Lung (tissue), 12 donors: Measurements from ENCODE around the gene NCSTN. TPM values are rescaled to one million over a fixed set of nuclear protein-coding genes. Genes with fewer than 3 reads are reported as not detected.

Experiments used
- ATAC-seq: fragments of 200-7000 bp; cut with Tn5 transposase; one replicate; pipeline ENCODE4 v1.9.1; 2020; ENCODE audit warnings: moderate number of reproducible peaks; ENCODE audit not compliant: insufficient read depth, low FRiP score
- DNase-seq, 3 donors: peaks; one replicate each; pipeline ENCODE4 v3.0.0-alpha.2; 2013 to 2017
- H3K27ac ChIP-seq, 2 donors: one replicate each; pipeline ENCODE4 v1.5.1; 2013; ENCODE audit warnings: mild to moderate bottlenecking in 2 of 2, moderate library complexity in 2 of 2, control low read depth in 1 of 2, inconsistent platforms in 1 of 2, low read depth in 1 of 2, low read length in 1 of 2
- H3K27me3 ChIP-seq, 3 donors: one replicate each; pipeline ENCODE4 v1.5.1; 2013; ENCODE audit warnings: low read length in 2 of 3; ENCODE audit not compliant: control insufficient read depth in 3 of 3, insufficient read depth in 3 of 3
- H3K36me3 ChIP-seq, 4 donors: one replicate each; pipeline ENCODE4 v1.5.1; 2013; ENCODE audit warnings: low read length in 4 of 4, mild to moderate bottlenecking in 1 of 4, moderate library complexity in 1 of 4; ENCODE audit not compliant: control insufficient read depth in 4 of 4, insufficient read depth in 4 of 4
- H3K4me1 ChIP-seq, 5 donors: one replicate each; pipeline ENCODE4 v1.5.1; 2013; ENCODE audit warnings: low read length in 5 of 5, mild to moderate bottlenecking in 2 of 5, moderate library complexity in 1 of 5; ENCODE audit not compliant: control insufficient read depth in 5 of 5, insufficient read depth in 5 of 5
- H3K4me3 ChIP-seq: one replicate; pipeline ENCODE4 v1.5.1; 2013; ENCODE audit warnings: mild to moderate bottlenecking, control low read depth, moderate library complexity
- H3K9ac ChIP-seq, 2 donors: one replicate each; pipeline ENCODE4 v1.5.1; 2013; ENCODE audit warnings: low read length in 2 of 2, control low read depth in 1 of 2; ENCODE audit not compliant: insufficient read depth in 1 of 2
- H3K9me3 ChIP-seq, 4 donors: one replicate each; pipeline ENCODE4 v1.5.1; 2013; ENCODE audit warnings: low read length in 3 of 4, mild to moderate bottlenecking in 1 of 4, moderate library complexity in 1 of 4; ENCODE audit not compliant: control insufficient read depth in 4 of 4, insufficient read depth in 3 of 4
- CTCF ChIP-seq: IDR thresholded peaks from 2 replicates; pipeline ENCODE4 v1.5.1; 2012; ENCODE audit warnings: mild to moderate bottlenecking; ENCODE audit errors: control extremely low read depth, extremely low read depth
- WGBS, 2 donors: extraction: QIAGEN DNeasy Blood & Tissue Kit; methylation state at CpG; one replicate each; pipeline ENCODE4 v1.1.7; 2013; 5-methylcytosine and 5-hydroxymethylcytosine counted together
- polyA plus RNA-seq, 2 donors: library from polyadenylated mRNA; stranded (reverse); fragments of 200-250 nt; gene quantifications; one replicate each; pipeline ENCODE4 v1.2.1, GENCODE V29; 2013
- total RNA-seq, 2 donors: library from RNA; depleted of rRNA in 1 of 2; stranded (reverse); fragments of >200 nt in 1 of 2; gene quantifications; one replicate each; pipeline ENCODE4 v1.2.1, GENCODE V29; 2014 to 2021
- donor health status: control.
- donor health status: control.
- donor health status: Bipolar disorder and iron deficiency.
- donor health status: healthy.
- donor health status: DM: yes; HTN: yes; CAD: no.

NCSTN gene
- total and polyA plus RNA-seq, 4 donors = 46.5 to 85.9 (median 77.8) TPM

- no peaks in the 10 kb centered on the region for H3K36me3 ChIP-seq
- no peaks in the 10 kb centered on the region for H3K9me3 ChIP-seq
- ATAC-seq (no peak), DNase-seq (peak in 1 of 3 donors; percentile 15)
- H3K27ac ChIP-seq = no peak overlapping the region
- no peak for TF ChIP-seq CTCF
- no peak overlapping the region for H3K9ac ChIP-seq
- peaks cover 0 to 6% (median 0%) of the 10 kb centered on the region in 5 donors for H3K4me1 ChIP-seq
- H3K4me3 ChIP-seq = no peak overlapping the region
- peaks cover 0 to 7% (median 0%) of the 10 kb centered on the region in 3 donors for H3K27me3 ChIP-seq
- 67 to 78% methylated on average over 4 of the region's 4 CpGs for WGBS, 2 donors
These were observed 30.5 kb downstream of the NCSTN start for GRCh38 chr1:160373696-160374095.

GRCh38 chr1:160374306-160375110, 31.3 kb downstream of the NCSTN start:
- ATAC-seq (no peak), DNase-seq (peak in 2 of 3 donors; percentile 29 to 40)
- no peak for TF ChIP-seq CTCF
- Histone ChIP-seq H3K9me3 (no peaks in the 10 kb centered on the region), H3K36me3 (no peaks in the 10 kb centered on the region), H3K9ac (no peak overlapping the region), H3K4me3 (no peak overlapping the region), H3K4me1 (peaks cover 0 to 6% (median 0%) of the 10 kb centered on the region in 5 donors), H3K27ac (no peak overlapping the region), H3K27me3 (peaks cover 0 to 7% (median 0%) of the 10 kb centered on the region in 3 donors)
- 66 to 78% methylated on average over 6 of the region's 6 CpGs for WGBS, 2 donors

- Histone ChIP-seq H3K9ac (no peak overlapping the region), H3K27me3 (peaks cover 0 to under 1% (median 0%) of the 10 kb centered on the region in 3 donors), H3K4me3 (no peak overlapping the region), H3K36me3 (no peaks in the 10 kb centered on the region), H3K9me3 (no peaks in the 10 kb centered on the region), H3K27ac (no peak overlapping the region), H3K4me1 (peaks cover 0 to 6% (median 0%) of the 10 kb centered on the region in 5 donors)
- no peak for TF ChIP-seq CTCF
- WGBS, 2 donors = 17 to 20% methylated on average over 9 of the region's 9 CpGs
- ATAC-seq (no peak), DNase-seq (peak in 2 of 3 donors; percentile 10 to 32)
These were observed 32.8 kb downstream of the NCSTN start for GRCh38 chr1:160375788-160376524.
